Activated CD4-positive, alpha-beta T cell treated with anti-CD3 and anti-CD28 coated beads for 24 hours (primary cell): Measurements from ENCODE around the gene RBCK1.
"Not testable (repeated sequence)": the region's sequence is repeated elsewhere in the genome, so short reads cannot be mapped to it uniquely, and the experiment has no call there.

Source experiments
- DNase-seq, 2 donors: peaks; one replicate each; pipeline ENCODE4 v3.0.0-alpha.2; 2020; ENCODE audit warnings: low read depth in 2 of 2

The RBCK1 gene

DNA sequence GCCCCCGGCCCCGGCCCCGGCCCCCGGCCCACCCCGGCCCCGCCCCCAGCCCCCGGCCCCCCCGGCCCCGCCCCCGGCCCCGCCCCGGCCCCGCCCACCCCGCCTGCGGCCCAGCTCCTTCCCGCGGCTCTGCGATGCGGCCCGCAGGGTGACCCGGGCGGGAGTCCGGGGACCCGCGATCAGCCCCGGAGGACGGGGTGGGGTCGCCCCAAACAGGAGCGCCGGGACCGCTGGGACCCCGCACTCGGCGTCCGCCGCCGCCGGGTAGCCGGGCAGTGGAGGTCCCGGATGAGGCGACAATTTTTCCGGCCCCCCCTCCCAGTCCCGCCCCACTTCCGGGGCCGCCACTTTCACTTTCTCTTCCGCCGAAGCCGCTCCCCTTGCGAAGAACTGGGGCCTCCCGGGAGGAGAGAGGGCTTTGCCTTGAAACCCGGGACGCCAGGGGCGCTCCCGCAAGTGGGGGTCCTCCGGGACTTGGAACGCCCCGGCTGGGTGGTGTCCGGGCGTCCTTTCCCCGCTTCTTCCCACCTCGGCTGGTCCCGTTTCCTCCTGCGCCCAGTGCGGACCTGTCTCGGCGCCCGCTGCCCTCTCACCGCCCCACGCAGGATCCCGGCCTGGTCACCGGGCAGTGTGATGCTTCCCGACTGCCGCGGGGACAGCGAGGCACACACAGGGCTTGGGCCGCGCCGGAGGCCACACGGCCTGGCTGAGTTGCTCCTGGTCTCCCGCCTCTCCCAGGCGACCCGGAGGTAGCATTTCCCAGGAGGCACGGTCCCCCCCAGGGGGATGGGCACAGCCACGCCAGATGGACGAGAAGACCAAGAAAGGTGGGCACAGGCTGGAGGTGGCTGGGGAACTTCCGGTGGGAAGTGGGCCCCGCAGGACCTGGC lies at the start of gene RBCK1:
RBCK1 (plus strand) TSS at position 347 of the 890 bp plus-strand sequence; CDS start at position 806, 459 bp downstream.
- peak; percentile 74 to 84 for DNase-seq

GRCh38 chr20:358891-359555 lies 49.1 kb upstream of the RBCK1 start:
- DNase-seq, result no peak

DNA sequence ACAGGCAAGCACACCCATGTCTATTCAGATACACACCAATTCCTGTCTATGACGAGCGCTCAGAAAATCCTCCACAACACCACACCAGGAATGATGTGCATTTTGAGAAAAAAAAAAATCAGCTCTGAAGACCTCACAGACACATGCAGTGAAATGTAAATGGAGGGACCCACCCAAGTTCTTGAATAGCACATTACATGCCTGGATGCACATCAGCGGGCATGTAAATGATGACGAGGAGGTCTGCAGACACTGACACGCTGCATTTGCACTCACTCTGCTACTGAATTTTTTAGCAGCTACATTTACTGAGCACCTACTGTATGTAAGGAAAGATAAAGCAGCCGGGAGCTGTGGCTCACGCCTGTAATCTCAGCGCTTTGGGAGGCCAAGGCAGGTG lies 46.5 kb upstream of the RBCK1 start:
- no peak for DNase-seq

- peak in 1 of 2 donors; percentile 32 for DNase-seq
Measured at GRCh38 chr20:362271-363254, 45.5 kb upstream of the RBCK1 start.

DNA sequence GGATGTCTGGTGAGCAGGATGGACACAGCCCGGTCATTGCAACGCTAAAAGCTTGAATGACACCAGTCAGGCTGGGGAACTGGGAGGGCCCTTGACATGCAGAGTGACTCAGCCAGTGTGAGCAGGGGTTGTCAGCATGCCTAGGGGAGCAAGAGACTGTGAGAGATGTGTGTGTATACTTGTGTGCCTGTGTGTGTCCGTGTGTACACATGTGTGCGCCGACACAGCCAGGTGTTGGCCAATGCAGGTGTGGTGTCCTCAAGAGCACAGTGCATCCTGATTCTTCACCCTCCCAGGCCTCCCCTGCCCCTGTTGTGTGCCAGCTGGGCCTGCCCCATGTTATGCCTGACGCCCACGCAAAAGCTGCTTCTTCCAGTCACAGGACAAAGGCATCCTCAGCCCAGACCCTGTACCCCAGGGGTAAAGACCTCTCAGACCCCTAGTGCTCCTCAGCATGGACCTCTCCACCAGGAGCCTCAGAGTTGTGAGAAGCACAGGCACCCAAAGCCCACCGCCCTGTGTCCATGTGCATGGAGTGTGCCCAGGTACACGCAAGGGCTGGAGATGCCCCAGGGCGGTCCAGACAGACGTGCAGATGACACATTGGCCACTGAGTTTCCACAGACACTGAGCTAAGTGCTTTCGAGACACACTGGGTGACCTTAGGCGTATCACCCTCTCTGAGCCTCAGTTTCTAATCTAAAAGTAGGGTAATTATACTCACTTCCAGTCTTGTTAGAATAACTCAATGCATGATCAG lies 44.6 kb upstream of the RBCK1 start:
- no peak for DNase-seq

GRCh38 chr20:364905-365794 lies 42.9 kb upstream of the RBCK1 start:
- no peak for DNase-seq

GRCh38 chr20:366041-366718 lies 41.9 kb upstream of the RBCK1 start:
- DNase-seq, result no peak

DNA sequence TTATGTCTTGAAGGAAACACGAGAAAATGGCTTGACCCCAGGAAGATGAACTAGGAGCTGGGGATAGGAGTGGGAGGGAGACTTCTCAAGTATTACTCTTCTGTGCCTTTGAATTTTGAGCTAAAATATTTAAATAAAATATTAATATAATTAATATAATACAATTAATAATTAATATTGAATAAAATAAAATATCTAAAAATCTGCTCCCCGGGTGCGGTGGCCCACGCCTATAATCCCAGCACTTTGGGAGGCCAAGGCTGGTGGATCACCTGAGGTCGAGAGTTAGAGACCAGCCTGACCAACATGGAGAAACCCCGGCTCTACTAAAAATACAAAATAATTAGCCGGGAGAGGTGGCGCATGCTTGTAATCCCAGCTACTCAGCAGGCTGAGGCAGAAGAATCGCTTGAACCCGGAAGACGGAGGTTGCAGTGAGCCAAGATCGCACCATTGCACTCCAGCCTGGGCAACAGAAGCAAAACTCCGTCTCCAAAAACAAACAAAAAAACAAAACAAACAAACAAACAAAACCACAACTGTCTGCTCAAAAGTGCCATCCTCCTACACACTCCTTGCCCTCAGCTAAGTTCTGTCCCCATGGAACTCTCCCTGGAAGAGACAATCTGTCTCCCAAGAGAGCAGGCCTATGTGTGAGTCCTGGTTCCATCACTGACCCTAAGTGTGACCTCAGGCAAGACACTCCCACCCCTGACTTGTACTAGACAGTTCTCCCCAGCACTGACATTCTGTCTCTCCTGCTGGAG lies 41.2 kb upstream of the RBCK1 start:
- DNase-seq, result no peak

DNA sequence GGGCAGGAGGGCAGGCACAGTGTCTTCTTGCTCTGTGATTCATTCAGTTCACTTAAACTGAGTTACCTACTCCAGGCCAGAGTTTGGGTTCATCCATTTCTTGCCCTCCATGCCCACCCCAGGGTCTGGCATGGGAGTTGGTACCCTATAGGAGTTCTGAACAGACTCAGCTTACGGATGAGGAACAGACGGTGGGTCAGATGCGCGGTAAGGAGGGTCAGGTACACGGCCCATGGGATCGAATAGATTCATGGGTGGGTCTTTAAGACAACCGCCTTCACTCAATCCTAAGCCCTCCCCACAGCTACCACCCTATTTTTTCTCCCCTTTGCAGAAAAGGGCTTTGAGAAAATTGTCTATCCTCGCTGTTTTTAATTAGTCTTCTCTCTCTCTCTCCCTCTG lies 40.6 kb upstream of the RBCK1 start:
- no peak for DNase-seq

- DNase-seq, result no peak
Measured at GRCh38 chr20:368915-369314, 39.2 kb upstream of the RBCK1 start.

DNA sequence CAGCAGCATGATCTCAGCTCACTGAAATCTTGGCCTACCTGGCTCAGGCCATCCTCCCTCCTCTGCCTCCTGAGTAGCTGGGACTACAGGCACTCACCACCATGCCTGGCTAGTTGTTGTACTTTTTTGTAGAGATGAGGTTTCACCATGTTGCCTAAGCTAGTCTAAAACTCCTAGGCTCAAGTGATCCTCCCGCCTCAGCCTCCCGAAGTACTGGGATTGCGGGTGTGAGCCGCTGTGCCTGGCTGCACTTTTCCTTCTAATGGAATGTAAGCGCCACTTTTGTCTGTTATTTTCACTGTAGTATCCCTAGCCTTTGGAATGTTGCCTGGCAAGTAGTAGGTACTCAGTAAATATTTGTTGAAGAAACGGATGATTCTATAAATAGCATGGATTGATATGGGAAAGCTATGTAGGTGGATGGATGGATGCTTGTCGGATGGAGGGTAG lies 37.9 kb upstream of the RBCK1 start:
- DNase-seq, result no peak

GRCh38 chr20:370977-371754 lies 36.9 kb upstream of the RBCK1 start:
- no peak for DNase-seq

DNA sequence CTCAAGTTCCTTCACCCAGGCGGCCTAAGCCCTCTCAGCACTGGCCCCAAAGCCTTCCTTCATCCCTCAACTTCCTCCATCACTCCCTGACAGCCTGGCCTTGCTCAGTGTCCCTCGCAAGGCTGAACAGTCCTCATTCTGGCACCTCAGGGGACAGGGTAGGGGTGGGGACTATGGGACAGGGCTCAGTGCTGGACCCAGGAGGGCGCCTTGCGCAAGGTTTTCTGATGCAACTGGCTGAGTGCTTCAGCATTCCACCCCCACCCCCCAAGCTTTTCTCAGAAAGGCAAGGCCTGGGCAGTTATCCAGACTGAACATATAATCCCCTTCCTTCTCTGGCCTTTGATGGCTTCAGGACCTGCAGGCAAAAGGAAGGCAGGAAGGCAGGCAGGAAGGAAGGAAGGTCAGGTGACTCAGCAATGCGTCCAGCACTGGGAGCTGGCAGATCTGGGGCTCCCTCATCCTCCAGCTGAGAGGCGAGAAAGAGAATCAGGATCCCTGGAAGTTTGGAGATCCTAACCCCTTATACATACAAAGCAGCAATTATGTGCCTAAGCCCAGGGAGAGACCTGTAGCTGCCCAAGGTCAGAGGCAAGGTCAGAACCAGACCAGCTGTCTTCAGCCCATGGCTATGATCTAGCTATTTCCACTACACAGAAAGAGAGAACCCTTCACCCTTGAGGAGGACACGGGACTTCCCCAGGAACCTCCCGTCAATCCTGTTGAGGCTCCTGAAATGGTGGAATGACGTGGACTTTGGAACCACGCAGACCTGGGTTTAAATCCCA lies 36.1 kb upstream of the RBCK1 start:
- DNase-seq, result no peak

DNA sequence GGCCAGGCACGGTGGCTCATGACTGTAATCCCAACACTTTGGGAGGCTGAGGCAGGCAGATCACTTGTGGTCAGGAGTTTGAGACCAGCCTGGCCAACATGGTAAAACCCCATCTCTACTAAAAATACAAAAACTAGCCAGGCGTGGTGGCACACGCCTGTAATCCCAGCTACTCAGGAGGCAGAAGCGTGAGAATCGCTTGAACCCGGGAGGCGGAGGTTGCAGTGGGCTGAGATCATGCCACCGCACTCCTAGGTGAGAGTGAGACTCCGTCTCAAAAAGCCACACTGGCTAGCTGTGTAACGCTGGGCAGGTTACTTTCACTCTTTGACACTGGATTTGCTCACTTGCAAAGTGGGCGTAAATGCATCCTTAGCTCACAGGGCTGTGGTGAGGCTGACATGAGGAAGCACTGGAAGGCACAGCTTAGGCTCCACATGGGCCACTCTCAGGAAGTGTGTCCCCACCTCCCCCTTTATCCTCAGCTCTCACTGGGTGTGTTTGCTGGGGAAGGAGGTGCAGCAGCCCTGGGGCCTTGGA lies 35.5 kb upstream of the RBCK1 start:
- DNase-seq, result not testable (repeated sequence)

DNA sequence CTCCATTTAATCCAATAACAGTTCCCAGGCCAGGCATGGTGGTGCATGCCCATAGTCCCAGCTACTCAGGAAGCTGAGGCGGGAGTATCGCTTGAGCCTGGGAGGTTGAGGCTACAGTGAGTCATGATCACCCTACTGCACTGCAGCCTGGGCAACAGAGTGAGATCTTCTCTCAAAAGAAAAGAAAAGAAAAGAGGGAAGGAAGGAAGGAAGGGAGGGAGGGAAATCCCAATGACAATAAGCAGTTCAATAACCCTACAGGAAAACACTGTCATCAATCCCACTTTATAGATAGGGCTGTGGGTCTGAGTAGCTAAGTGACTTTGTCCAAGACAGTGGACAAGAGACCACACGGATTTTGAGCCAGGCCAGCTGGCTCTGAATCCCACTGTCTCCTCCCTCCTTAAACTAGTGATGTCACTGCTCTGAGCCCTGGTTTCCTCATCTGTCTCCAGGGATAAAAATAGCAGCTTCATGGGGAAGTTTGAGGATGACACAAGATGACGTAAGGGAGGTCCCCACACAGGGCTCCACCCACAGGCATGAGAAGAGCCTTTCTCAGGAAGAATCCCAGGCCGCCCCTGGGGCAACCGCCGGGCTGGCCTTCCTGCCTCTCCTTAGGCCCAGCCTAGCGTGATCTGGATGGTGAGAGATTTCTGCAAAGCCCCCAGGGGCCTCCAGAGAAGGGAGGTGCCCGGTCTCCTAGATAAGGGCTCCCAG lies 34.8 kb upstream of the RBCK1 start:
- no peak for DNase-seq

- no peak for DNase-seq
Measured at GRCh38 chr20:375265-375889, 32.7 kb upstream of the RBCK1 start.
